ENCODE data around the gene BOD1L2. TPM values are rescaled to one million over a fixed set of nuclear protein-coding genes. Genes with fewer than 3 reads are reported as not detected.

BOD1L2 gene
- polyA plus RNA-seq, 1 donor (not counting 4 experiments of a cell fraction or from before 2014, with no cell fraction given), result not detected

DNA sequence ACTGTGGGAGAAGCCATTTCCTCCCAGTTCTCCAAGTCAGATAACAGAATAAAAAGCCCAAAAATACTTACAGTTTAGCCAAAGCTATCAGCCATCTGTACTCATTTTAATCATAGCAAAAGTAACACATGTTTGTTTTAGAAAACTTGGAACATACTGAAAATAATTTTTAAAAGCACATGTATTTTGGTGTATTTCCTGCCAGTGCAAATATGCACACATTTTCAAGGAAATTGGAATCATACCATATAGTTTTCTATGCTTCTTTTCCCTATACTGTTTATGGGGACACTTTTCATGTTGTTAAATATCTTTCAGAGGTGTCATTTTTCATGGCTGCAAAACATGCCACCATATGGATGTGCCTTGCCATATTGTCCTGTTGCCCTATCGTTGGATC lies 51.2 kb downstream of the BOD1L2 start:
- no peak for FAIRE-seq
- H3K4me2 ChIP-seq (ENCODE audit: control insufficient read depth, extremely low read depth, insufficient read depth, low read depth, low read length), result no peak overlapping the region
- no peaks in the 10 kb centered on the region for H3K9me1 ChIP-seq (ENCODE audit: control insufficient read depth, extremely low read depth, insufficient read depth, low read length)

More for the DNA sequence above, 51.2 kb downstream of the BOD1L2 start:
- no peaks in the 10 kb centered on the region for H3K27me3 ChIP-seq (ENCODE audit: control insufficient read depth, extremely low read depth, insufficient read depth, low read length)
- H3K4me3 ChIP-seq (ENCODE audit: control insufficient read depth in 2 of 3, extremely low read depth in 1 of 3, insufficient read depth in 2 of 3, low read depth in 1 of 3, low read length in 3 of 3), result no peak overlapping the region
- H2AFZ ChIP-seq (ENCODE audit: control insufficient read depth, low read length), result no peak overlapping the region
- no peaks in the 10 kb centered on the region for H4K20me1 ChIP-seq (ENCODE audit: control insufficient read depth, extremely low read depth, insufficient read depth, low read length)
- no peak overlapping the region for H3K9ac ChIP-seq (ENCODE audit: control insufficient read depth, extremely low read depth, insufficient read depth, low read length)
- H3K79me2 ChIP-seq (ENCODE audit: control insufficient read depth, insufficient read depth, low read length), result no peaks in the 10 kb centered on the region
- no peak overlapping the region for H3K27ac ChIP-seq (ENCODE audit: control insufficient read depth, insufficient read depth, low read length)
- no peak for DNase-seq (ENCODE audit: low read depth, low spot score)
- no peaks in the 10 kb centered on the region for H3K4me1 ChIP-seq (ENCODE audit: control insufficient read depth, extremely low read depth, insufficient read depth, low read length)
- TF ChIP-seq EZH2 (IDR thresholded peaks at IDR 0.05; ENCODE audit: low read length), result no peak
- TF ChIP-seq, protein P1, sequence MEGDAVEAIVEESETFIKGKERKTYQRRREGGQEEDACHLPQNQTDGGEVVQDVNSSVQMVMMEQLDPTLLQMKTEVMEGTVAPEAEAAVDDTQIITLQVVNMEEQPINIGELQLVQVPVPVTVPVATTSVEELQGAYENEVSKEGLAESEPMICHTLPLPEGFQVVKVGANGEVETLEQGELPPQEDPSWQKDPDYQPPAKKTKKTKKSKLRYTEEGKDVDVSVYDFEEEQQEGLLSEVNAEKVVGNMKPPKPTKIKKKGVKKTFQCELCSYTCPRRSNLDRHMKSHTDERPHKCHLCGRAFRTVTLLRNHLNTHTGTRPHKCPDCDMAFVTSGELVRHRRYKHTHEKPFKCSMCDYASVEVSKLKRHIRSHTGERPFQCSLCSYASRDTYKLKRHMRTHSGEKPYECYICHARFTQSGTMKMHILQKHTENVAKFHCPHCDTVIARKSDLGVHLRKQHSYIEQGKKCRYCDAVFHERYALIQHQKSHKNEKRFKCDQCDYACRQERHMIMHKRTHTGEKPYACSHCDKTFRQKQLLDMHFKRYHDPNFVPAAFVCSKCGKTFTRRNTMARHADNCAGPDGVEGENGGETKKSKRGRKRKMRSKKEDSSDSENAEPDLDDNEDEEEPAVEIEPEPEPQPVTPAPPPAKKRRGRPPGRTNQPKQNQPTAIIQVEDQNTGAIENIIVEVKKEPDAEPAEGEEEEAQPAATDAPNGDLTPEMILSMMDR (optimal IDR thresholded peaks at IDR 0.05 in 1 of 3, IDR thresholded peaks at IDR 0.05 in 1 of 3, conservative IDR thresholded peaks at IDR 0.05 in 1 of 3; ENCODE audit: extremely low read depth in 1 of 3, insufficient read depth in 2 of 3, low read length in 3 of 3), result no peak
- H3K9me3 ChIP-seq (ENCODE audit: control insufficient read depth, low read depth, low read length), result no peaks in the 10 kb centered on the region
- dilution Hi-C loops (cut with MboI; ENCODE audit: extremely low pct_ligation_motif_present, low sequenced_read_pairs), result no loop called here
- H3K36me3 ChIP-seq (ENCODE audit: control insufficient read depth in 2 of 2, extremely low read depth in 1 of 2, insufficient read depth in 2 of 2, low read length in 2 of 2), result no peaks in the 10 kb centered on the region

Other genes starting within 250 kb of the BOD1L2 start
- not detected in 3 replicates for gene ST8SIA3, start 205.5 kb downstream of the BOD1L2 start, polyA plus RNA-seq